SW480 (cell line): ENCODE results near the gene NACC2.

ENCODE experiments used
- DNase-seq: peaks from one replicate; pipeline ENCODE4 v3.0.0-alpha.2; 2016; ENCODE audit warnings: low spot score

The NACC2 gene

DNA sequence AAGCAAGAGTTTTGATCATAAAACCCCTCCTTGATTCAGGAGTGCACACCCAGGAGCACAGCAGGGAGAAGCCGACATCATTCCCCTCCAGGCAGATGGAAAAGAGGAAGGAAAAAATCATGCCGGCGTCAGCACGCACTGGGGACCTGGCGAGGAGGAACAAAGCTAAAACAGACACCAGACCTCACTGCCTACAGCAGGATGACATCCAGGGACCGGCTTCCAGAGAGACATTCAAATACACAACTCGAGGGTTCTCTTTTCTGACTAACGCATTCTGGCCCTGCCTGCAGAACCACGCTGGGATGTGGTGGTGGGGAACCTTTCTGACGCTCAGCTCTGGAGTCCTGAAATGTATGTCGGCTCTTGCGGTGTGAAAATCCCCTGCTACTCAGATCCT, 136.6 kb downstream of the NACC2 start:
- DNase-seq = no peak

DNA sequence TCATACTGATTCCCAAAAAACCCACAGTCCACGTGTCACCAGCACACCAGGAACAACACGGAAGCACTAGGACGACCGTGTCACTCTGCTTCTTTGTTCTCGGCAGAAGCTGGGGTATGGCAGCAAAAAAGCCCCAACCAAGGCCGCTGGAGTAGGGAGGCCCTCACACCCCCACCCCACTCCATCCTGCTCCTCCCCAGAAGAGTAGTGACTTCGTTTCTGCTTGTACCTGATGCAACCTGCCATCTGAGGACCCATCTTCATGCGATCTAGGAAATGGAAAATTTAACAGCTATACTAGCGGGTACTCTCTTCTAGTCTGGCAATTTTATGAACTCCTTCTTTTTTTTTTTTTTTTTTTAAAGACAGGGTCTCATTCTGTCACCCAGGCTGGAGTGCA, 137.7 kb downstream of the NACC2 start:
- DNase-seq = no peak

DNA sequence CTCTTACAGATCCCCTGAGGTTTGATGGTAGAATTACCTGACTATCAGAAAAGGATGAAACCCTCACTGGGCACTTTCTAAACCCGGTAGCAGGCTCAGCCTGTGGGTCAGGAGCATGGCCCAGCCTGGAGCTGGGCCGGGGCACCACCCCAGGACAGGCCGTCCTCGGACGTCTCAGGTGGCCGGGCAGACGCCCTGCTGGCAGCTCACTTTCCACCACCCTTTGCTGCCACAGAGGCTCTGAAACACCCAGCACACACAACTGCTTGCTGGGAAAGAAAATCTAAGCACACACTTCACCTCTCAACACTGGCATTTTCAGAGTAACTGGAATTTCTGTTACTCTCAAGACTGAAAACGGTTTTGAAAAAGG, 138.3 kb downstream of the NACC2 start:
- no peak for DNase-seq
